Type B pancreatic cell (in vitro differentiated cells): ENCODE measurements around the gene PIM3. TPM values are rescaled to one million over a fixed set of nuclear protein-coding genes. Genes with fewer than 3 reads are reported as not detected.

Experiments
- DNase-seq: peaks from one replicate; pipeline ENCODE4 v3.0.0; 2021; ENCODE audit warnings: mixed read lengths; ENCODE audit not compliant: unreplicated experiment; ENCODE audit errors: extremely low spot score
- H3K27ac Mint-ChIP-seq: 2 replicates; pipeline ENCODE4 v1.8.0; 2021; ENCODE audit warnings: mild to moderate bottlenecking, mixed read lengths
- H3K27me3 Mint-ChIP-seq: 2 replicates; pipeline ENCODE4 v1.8.0; 2021; ENCODE audit warnings: mixed read lengths
- H3K36me3 Mint-ChIP-seq: 2 replicates; pipeline ENCODE4 v1.8.0; 2021; ENCODE audit warnings: mixed read lengths
- H3K4me1 Mint-ChIP-seq: one replicate; pipeline ENCODE4 v1.8.0; 2021; ENCODE audit warnings: mixed read lengths; ENCODE audit not compliant: unreplicated experiment
- H3K4me3 Mint-ChIP-seq: 2 replicates; pipeline ENCODE4 v1.8.0; 2021; ENCODE audit warnings: mild to moderate bottlenecking, mixed read lengths
- H3K9me3 Mint-ChIP-seq: 2 replicates; pipeline ENCODE4 v1.8.0; 2021; ENCODE audit warnings: mixed read lengths
- total RNA-seq: library from RNA; stranded (reverse); gene quantifications from 2 replicates; pipeline ENCODE4 v1.2.1, GENCODE V29; 2021; ENCODE audit warnings: low replicate concordance
- TF ChIP-seq, protein P1 (sequence below): fragments of 200-600 bp; sonication (generic); conservative IDR thresholded peaks from 2 replicates; pipeline ENCODE4 v1.5.0; 2021; ENCODE audit warnings: antibody characterized with exemption, mild to moderate bottlenecking

The PIM3 gene
- total RNA-seq, 1 donor from 2014 or later: 36.7 TPM

DNA sequence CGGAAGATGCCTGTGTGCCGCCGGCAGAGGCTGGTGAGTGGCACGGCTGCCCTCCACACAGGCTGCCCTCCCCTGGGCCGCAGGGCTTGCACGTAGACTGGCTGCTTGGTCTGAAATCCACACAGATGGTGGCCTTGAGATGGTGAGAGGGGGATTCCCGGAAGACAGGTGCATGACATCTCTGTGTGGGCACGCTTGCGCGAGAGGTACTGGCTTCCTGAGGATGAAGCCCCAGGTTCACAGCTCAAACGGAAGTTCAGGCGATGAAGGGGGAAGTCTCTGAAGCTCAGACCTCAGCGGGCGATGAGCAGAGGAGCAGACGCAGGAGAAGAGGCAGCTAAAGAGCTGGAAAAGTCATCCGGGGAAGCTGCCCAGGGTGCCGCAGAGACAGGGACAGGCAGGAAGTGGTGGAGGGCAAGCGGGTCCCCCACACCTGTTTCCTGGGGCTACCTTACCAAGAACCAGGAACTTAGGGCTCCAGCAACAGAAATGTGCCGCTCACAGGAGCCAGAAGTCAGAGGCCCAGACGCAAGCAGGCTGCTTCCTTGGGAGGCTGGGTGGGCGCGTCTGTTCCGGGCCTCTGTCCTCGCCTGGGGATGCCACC is 34.9 kb upstream of the PIM3 start:
- Mint-ChIP-seq H3K4me1 (peaks cover 8% of the 10 kb centered on the region), H3K27me3 (no peaks in the 10 kb centered on the region), H3K27ac (no peak overlapping the region), H3K4me3 (no peak overlapping the region), H3K9me3 (no peaks in the 10 kb centered on the region), H3K36me3 (no peaks in the 10 kb centered on the region)
- TF ChIP-seq, protein P1, sequence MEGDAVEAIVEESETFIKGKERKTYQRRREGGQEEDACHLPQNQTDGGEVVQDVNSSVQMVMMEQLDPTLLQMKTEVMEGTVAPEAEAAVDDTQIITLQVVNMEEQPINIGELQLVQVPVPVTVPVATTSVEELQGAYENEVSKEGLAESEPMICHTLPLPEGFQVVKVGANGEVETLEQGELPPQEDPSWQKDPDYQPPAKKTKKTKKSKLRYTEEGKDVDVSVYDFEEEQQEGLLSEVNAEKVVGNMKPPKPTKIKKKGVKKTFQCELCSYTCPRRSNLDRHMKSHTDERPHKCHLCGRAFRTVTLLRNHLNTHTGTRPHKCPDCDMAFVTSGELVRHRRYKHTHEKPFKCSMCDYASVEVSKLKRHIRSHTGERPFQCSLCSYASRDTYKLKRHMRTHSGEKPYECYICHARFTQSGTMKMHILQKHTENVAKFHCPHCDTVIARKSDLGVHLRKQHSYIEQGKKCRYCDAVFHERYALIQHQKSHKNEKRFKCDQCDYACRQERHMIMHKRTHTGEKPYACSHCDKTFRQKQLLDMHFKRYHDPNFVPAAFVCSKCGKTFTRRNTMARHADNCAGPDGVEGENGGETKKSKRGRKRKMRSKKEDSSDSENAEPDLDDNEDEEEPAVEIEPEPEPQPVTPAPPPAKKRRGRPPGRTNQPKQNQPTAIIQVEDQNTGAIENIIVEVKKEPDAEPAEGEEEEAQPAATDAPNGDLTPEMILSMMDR: no peak
- DNase-seq: no peak

DNA sequence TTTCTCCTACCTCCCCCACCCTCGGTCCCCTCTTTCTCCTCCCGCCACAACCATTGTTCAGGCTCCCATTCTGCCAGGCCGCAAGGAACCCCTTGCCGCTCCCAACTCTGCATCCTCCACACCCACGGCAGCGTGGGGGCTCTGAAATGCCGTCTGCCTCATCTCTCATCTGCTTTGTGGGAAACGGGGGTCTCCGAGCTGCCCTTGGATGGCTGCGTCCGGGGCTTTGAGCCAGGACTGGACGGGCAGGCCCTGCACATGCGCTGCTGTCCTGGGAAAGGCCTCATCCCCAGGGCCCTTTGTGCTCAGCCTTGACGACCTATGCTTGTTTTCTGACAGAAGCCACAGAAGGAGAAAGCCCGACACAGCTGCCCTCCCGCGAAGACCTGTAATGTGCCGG is 33.7 kb upstream of the PIM3 start:
- Mint-ChIP-seq H3K27me3 (peaks cover 5% of the 10 kb centered on the region), H3K27ac (no peak overlapping the region), H3K4me3 (no peak overlapping the region)

DNA sequence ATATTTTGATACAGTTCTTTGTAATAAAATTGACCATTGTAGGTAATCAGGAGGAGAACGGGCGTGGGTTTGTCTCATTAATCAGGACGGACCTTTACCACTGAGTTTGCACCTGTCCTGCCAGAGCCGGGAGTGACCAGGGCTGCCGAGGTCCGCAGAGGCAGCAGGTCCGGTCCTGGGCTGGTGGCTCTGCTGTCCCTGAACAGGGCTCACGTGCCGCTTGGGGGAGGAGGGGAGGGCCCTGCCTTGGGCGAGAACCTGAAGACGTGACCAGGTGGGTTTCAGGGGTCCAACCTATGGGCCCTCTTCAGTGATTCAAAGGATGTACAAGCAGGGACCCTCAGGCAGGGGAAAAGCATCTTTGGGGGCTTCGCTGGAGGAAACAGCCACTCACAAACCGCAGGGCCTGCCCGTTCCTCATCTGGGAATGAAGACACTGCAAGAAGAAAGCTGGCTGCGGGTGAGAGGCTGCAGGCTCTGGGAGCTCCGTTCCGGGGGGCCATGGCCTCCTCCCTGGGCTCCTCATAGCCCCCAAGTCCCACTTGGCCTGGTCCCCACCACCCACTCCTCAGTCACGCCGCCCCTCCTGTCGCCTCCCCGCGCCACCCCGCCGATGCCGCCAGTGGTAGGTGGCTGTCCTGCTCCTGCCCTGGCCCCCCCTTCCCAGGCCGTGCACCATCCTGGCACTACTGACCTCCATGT is 32.9 kb upstream of the PIM3 start:
- Mint-ChIP-seq H3K27ac (no peak overlapping the region), H3K9me3 (no peaks in the 10 kb centered on the region), H3K4me1 (peaks cover 13% of the 10 kb centered on the region), H3K36me3 (no peaks in the 10 kb centered on the region), H3K27me3 (peaks cover 5% of the 10 kb centered on the region), H3K4me3 (no peak overlapping the region)
- DNase-seq: no peak
- TF ChIP-seq, protein P1: no peak

More for the DNA sequence above, 33.7 kb upstream of the PIM3 start:
- Mint-ChIP-seq H3K36me3 (no peaks in the 10 kb centered on the region), H3K9me3 (no peaks in the 10 kb centered on the region), H3K4me1 (peaks cover 13% of the 10 kb centered on the region)
- TF ChIP-seq, protein P1: no peak
- no peak for DNase-seq

DNA sequence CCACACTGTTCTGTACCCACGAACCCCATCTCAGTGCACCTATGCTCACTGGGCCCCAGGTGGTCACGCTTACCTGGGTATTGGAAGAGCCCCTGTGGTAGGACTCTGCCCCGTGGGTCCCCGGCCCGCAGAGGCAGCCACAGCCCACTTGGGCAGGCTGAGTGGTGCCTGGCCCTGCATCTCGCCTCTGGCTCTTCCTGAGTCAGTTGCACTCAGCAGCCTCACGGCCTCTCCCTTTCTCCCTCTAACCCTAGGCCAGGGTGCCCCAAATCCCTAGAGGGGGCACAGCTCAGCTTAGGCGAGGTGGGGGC is 32.4 kb upstream of the PIM3 start:
- DNase-seq: no peak
- no peaks in the 10 kb centered on the region for H3K9me3 Mint-ChIP-seq
- peaks cover 13% of the 10 kb centered on the region for H3K4me1 Mint-ChIP-seq
- no peak overlapping the region for H3K4me3 Mint-ChIP-seq
- TF ChIP-seq, protein P1: no peak
- no peaks in the 10 kb centered on the region for H3K36me3 Mint-ChIP-seq
- H3K27ac Mint-ChIP-seq: no peak overlapping the region
- H3K27me3 Mint-ChIP-seq: peaks cover 5% of the 10 kb centered on the region

DNA sequence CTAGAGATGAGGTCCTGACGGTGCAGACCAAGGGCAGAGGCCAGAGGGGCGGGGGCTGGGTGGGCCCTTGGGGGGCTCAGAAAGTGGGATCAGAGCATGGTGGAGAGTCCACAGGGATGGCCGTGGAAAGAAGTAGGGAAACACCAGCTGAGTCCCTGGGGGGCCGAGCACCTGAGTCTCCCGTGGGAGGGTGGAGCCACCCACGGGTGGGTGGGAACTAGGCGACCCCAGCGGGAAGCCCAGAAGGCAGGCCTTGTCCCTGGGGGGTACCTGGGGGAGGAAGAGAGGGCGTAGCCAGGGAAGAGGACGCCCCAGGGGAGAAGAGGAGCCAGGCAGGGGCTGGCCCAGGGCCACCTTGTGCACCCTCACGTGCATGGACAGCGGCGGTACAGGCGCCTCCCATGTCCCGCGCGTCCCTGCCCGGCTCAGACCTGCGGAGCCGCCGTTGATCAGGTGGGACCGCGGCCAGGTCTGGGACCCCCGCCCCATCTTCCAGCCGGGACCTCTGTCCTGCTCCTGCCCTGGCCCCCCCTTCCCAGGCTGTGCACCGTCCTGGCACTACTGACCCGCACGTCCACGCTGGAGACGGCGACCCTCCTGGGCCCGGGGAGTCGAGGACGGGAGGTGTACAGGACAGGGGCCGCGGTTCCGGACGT is 31.9 kb upstream of the PIM3 start:
- TF ChIP-seq, protein P1: no peak
- H3K4me1 Mint-ChIP-seq: peaks cover 13% of the 10 kb centered on the region
- H3K36me3 Mint-ChIP-seq: no peaks in the 10 kb centered on the region
- no peaks in the 10 kb centered on the region for H3K9me3 Mint-ChIP-seq
- no peak overlapping the region for H3K4me3 Mint-ChIP-seq
- no peak overlapping the region for H3K27ac Mint-ChIP-seq
- H3K27me3 Mint-ChIP-seq: peaks cover 5% of the 10 kb centered on the region
- DNase-seq: no peak
